Measurements from ENCODE around the gene DCAF15.

DCAF15 gene

GRCh38 chr19:13906910-13907309 is 45.4 kb upstream of the DCAF15 start:
- Histone ChIP-seq H3K27ac (no peak overlapping the region), H3K36me3 (replicated peaks) (peaks cover under 1% of the 10 kb centered on the region), H3K27me3 (replicated peaks) (no peaks in the 10 kb centered on the region), H3K4me3 (ENCODE audit: low read depth, low read length) (peak overlapping the region; percentile 80)
- in situ Hi-C loops (cut with HindIII; ENCODE audit: low pct_ligation_motif_present, low sequenced_read_pairs): no loop called here
- no peak for DNase-seq
- TF ChIP-seq CTCF (IDR thresholded peaks at IDR 0.05; ENCODE audit: low read depth, low read length, missing control alignments): no peak

DNA sequence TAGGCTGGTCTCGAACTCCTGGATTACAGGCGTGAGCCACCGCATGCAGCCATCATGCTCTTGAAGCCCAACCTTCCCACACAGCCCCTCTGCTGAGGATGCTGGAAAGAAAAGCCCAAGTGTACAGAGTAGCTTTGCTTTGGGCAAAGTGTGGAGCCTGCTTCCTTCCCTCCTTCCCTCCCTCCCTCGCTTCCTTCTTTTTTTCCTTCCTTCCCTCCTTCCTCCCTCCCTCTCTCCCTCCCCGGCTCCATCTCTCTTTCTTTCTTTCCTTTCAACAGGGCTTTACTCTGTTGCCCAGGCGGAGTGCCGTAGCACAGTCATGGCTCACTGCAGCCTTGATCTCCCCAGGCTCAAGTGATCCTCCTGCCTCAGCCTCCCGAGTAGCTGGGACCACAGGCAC is 43.6 kb upstream of the DCAF15 start:
- DNase-seq: no peak
- in situ Hi-C loops (cut with HindIII; ENCODE audit: low pct_ligation_motif_present, low sequenced_read_pairs): no loop called here
- H3K36me3 ChIP-seq (replicated peaks): peaks cover 17% of the 10 kb centered on the region
- no peak overlapping the region for H3K4me3 ChIP-seq (ENCODE audit: low read depth, low read length)
- no peaks in the 10 kb centered on the region for H3K27me3 ChIP-seq (replicated peaks)
- no peak for TF ChIP-seq CTCF (IDR thresholded peaks at IDR 0.05; ENCODE audit: low read depth, low read length, missing control alignments)
- no peak overlapping the region for H3K27ac ChIP-seq

- Histone ChIP-seq H3K27ac (no peak overlapping the region), H3K27me3 (replicated peaks) (no peaks in the 10 kb centered on the region), H3K36me3 (replicated peaks) (peaks cover 20% of the 10 kb centered on the region), H3K4me3 (ENCODE audit: low read depth, low read length) (no peak overlapping the region)
- no peak for TF ChIP-seq CTCF (IDR thresholded peaks at IDR 0.05; ENCODE audit: low read depth, low read length, missing control alignments)
- in situ Hi-C loops (cut with HindIII; ENCODE audit: low pct_ligation_motif_present, low sequenced_read_pairs): no loop called here
- DNase-seq: no peak
These were observed 42.9 kb upstream of the DCAF15 start for GRCh38 chr19:13909430-13909829.

GRCh38 chr19:13913352-13913751 is 39.0 kb upstream of the DCAF15 start:
- Histone ChIP-seq H3K36me3 (replicated peaks) (peaks cover 28% of the 10 kb centered on the region), H3K27ac (no peak overlapping the region), H3K27me3 (replicated peaks) (no peaks in the 10 kb centered on the region), H3K4me3 (ENCODE audit: low read depth, low read length) (no peak overlapping the region)
- TF ChIP-seq CTCF (IDR thresholded peaks at IDR 0.05; ENCODE audit: low read depth, low read length, missing control alignments): no peak
- in situ Hi-C loops (cut with HindIII; ENCODE audit: low pct_ligation_motif_present, low sequenced_read_pairs): no loop called here
- no peak for DNase-seq

GRCh38 chr19:13914777-13915176 is 37.5 kb upstream of the DCAF15 start:
- H3K27me3 ChIP-seq (replicated peaks): no peaks in the 10 kb centered on the region
- DNase-seq: no peak
- no peak overlapping the region for H3K27ac ChIP-seq
- in situ Hi-C loops (cut with HindIII; ENCODE audit: low pct_ligation_motif_present, low sequenced_read_pairs): no loop called here
- peaks cover 35% of the 10 kb centered on the region for H3K36me3 ChIP-seq (replicated peaks)
- H3K4me3 ChIP-seq (ENCODE audit: low read depth, low read length): no peak overlapping the region
- TF ChIP-seq CTCF (IDR thresholded peaks at IDR 0.05; ENCODE audit: low read depth, low read length, missing control alignments): no peak

DNA sequence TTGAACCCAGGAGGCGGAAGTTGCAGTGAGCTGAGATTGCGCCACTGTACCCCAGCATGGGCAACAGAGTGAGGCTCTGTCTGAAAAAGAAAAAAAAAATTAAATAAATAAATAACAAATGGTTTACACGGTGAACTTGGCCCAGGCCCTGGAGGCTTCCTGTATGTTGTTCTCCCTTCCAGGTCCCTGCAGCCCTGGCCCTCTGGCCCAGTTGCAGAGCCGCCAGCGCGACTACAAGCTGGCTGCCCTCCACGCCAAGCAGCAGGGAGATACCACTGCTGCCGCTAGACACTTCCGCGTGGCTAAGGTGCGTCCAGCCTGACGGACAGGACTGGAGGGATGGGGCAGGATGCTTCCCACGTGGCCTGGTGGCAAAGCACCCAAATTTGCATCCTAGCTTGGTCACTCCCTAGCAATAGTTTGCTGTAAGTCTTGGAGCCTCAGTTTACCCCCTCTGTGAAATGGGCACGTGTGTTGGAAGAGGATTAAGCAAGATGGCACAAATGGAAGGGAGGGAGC is 34.4 kb upstream of the DCAF15 start:
- DNase-seq: no peak
- no peak overlapping the region for H3K27ac ChIP-seq
- no peaks in the 10 kb centered on the region for H3K27me3 ChIP-seq (replicated peaks)
- no peak overlapping the region for H3K4me3 ChIP-seq (ENCODE audit: low read depth, low read length)
- H3K36me3 ChIP-seq (replicated peaks): peaks cover 52% of the 10 kb centered on the region
- no peak for TF ChIP-seq CTCF (IDR thresholded peaks at IDR 0.05; ENCODE audit: low read depth, low read length, missing control alignments)
- in situ Hi-C loops (cut with HindIII; ENCODE audit: low pct_ligation_motif_present, low sequenced_read_pairs): no loop called here
